KG1 (cell line): ENCODE data around the gene SLC16A12.
"Not testable (repeated sequence)": the region's sequence is repeated elsewhere in the genome, so short reads cannot be mapped to it uniquely, and the experiment has no call there.

Experiments used
- DNase-seq: peaks from one replicate; lab custom pipeline; 2025; lab: John Stamatoyannopoulos, UW

Gene SLC16A12

GRCh38 chr10:89469517-89469916, 65.9 kb downstream of the SLC16A12 start:
- DNase-seq = no peak

- DNase-seq = no peak
These were observed 67.0 kb downstream of the SLC16A12 start for GRCh38 chr10:89468191-89468965.

GRCh38 chr10:89466599-89467035, 68.8 kb downstream of the SLC16A12 start:
- DNase-seq = no peak

DNA sequence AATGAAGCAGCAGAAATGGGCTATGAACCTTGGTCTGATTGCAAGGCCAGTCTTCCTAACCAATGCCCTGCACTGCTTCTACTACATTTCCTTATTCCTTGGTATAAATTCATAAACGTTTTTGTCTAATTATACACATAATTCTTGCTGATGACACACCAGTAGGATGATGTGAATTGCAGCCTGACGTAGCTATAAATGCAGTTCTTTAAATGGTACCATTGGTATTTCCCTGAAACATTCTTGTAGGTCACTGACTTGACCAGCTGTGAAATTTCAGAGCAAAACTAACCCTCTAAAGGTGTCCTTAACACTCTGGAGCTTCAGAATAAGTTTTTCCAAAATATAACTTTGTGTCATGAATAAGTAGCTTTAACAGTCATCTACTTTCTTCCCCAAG, 70.2 kb downstream of the SLC16A12 start:
- no peak for DNase-seq

DNA sequence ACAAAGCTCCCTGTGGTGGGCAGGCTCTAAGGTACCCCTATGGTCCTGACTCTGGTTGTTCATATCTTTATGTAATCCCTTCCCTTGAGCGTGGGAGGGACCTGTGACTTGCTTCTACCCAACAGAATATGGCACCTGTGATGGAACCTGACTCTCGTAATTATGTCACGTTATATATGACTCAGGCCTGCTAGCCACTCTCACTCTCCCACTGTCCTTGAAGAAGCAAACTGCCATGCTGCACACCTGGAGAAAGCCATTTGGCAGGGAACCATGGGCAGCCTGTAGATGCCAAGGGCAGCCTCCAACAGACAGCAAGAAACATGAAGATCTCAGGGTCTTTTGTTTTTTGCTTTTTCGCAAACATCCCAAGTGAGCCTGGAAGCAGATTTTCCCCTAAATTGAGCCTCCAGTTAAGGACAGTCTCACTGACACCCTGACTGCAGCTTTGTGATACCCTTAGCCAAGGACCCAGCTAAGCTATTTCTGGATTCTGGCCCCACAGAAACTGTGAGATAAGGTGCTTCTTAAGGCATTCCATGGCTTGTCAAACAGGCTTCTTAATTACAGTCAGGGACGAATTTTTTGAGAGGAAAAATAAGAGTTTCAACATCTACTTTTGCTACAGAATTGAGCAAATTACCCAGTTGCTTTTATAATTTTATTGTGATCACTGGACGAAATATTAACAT, 71.4 kb downstream of the SLC16A12 start:
- no peak for DNase-seq

GRCh38 chr10:89458784-89459183, 76.6 kb downstream of the SLC16A12 start:
- no peak for DNase-seq

GRCh38 chr10:89458291-89458690, 77.1 kb downstream of the SLC16A12 start:
- DNase-seq = no peak

DNA sequence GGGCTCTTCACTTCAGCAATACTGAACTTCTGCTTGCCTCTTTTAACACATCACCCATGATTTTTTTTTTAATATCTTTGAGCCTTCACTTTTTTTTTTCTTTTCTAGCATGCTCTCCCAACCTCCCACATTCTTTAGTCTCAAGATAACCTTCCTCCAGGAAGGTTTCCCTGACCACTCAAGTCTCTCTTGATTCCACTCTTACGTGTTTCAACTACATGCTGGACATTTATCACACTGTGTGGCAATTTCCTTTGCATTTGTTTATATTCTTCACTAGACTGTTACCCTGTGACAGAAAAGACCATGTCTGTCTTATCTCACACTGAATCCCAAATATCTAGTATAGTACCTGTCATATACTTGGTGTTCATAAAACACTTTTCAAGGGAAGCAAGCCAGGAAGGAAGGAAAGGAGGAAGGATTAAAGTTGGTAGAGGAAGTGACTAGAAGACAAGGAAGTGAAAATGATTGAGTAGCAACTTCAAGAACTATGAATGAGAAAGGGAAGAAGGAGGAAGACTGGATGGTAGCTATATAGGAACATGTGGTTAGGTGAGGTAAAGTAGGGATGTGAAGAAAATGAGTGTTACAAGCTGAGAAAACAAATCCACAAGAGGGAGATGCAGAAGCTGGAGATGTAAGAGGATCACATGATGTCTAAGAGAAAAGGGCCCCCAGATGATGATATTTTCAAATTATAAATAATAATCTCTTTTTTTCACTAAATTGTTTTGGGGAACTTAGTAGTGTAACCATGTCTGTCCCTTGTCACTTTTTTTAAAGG, 80.6 kb downstream of the SLC16A12 start:
- DNase-seq = no peak

DNA sequence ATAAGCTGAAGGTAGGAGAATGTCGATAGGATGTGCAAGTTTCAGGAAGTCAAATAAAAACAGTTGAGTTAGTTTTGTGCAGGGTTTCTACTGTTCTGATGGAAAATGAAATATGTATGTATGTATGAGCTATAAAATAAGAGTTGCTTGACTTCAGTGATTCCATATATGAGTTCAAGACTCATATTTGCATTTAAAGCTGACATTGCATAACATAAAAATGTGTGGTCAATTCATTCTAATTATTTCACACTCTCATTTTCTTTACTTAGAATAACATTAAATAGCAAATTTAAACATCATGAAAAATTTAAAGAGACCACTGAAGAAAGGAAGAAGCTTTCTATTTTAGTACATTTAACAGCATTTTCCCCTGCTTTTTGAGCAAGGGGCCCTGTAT, 83.2 kb downstream of the SLC16A12 start:
- DNase-seq = no peak

GRCh38 chr10:89450901-89451300, 84.5 kb downstream of the SLC16A12 start:
- DNase-seq = no peak

- not testable (repeated sequence) for DNase-seq
These were observed 90.6 kb downstream of the SLC16A12 start for GRCh38 chr10:89444819-89445218.

- DNase-seq = no peak
These were observed 93.1 kb downstream of the SLC16A12 start for GRCh38 chr10:89442289-89442688.

- no peak for DNase-seq
These were observed 95.0 kb downstream of the SLC16A12 start for GRCh38 chr10:89440226-89441009.

DNA sequence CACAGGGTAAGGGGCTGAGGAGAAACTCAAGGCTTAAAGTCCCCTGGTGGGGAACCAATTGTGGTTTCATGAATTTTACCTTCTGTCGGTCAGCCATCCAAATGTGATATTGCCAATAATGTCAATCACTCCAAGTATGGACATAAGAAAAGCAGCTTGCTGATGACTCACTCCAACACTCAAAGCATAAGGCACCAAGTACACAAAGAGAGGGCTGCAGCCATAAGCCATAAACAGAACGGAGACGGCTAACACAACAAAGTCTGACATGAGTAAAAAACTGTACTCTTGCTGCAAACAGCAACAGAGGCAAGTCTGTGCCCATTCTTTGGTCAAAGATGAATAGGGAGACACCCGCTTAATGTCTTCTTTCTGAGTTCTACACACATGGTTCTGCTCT, 96.9 kb downstream of the SLC16A12 start:
- no peak for DNase-seq

- no peak for DNase-seq
These were observed 103.4 kb downstream of the SLC16A12 start for GRCh38 chr10:89431977-89432376.

GRCh38 chr10:89428877-89429276, 106.5 kb downstream of the SLC16A12 start:
- DNase-seq = no peak

DNA sequence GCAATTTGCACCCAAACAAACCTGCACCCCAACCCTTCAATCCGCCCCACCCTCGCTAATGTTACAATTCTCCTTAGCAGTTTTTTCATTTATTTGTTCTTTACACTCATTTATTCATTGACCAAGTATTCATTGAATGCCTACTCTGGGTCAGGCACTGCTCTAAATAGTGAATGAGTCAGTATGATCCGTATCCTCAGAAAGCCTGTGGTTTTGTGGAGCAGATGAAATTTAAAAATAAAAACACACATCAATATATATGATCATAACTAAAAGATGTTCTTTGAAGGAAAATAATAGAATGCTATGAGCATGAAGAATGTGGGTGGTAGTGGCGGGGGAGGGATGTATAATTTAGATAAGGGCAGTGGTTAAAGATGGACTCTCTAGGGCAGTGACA, 107.8 kb downstream of the SLC16A12 start:
- no peak for DNase-seq

- peak; percentile 37 for DNase-seq
These were observed 109.0 kb downstream of the SLC16A12 start for GRCh38 chr10:89426230-89426868.

DNA sequence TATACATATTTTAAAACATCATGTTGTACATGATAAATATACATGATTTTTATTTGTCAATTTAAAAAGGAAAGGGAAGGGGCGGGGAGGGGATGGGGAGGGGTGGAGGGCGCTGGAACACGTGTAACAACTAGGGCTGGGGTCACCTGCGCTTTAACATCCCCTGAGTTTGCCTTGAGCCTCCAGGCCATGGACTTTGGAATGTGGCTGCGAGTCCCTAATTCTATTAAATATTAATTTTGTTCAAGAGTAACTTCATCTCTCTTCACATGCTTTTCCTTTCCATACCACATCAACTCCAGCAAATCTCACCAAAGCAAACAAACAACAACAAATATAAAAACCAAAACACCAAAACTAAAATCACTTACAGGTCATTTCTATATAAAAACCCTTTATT, 110.4 kb downstream of the SLC16A12 start:
- no peak for DNase-seq

GRCh38 chr10:89421018-89421476, 114.3 kb downstream of the SLC16A12 start:
- no peak for DNase-seq

- no peak for DNase-seq
These were observed 115.8 kb downstream of the SLC16A12 start for GRCh38 chr10:89419548-89419947.
